ENCODE measurements around the gene KRTAP10-1.

GRCh38 chr21:44498280-44499210 lies 41.5 kb downstream of the KRTAP10-1 start:
- TF ChIP-seq, protein P1, sequence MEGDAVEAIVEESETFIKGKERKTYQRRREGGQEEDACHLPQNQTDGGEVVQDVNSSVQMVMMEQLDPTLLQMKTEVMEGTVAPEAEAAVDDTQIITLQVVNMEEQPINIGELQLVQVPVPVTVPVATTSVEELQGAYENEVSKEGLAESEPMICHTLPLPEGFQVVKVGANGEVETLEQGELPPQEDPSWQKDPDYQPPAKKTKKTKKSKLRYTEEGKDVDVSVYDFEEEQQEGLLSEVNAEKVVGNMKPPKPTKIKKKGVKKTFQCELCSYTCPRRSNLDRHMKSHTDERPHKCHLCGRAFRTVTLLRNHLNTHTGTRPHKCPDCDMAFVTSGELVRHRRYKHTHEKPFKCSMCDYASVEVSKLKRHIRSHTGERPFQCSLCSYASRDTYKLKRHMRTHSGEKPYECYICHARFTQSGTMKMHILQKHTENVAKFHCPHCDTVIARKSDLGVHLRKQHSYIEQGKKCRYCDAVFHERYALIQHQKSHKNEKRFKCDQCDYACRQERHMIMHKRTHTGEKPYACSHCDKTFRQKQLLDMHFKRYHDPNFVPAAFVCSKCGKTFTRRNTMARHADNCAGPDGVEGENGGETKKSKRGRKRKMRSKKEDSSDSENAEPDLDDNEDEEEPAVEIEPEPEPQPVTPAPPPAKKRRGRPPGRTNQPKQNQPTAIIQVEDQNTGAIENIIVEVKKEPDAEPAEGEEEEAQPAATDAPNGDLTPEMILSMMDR (IDR thresholded peaks at IDR 0.05), result no peak
- no peak for TF ChIP-seq POLR2A (IDR thresholded peaks at IDR 0.05)
- no peak for TF ChIP-seq EP300 (IDR thresholded peaks at IDR 0.05)

Data from ovary (tissue), 3 donors.